Thyroid gland (tissue), 4 donors: ENCODE results near the gene TAOK1.

Experiments used
- POLR2A ChIP-seq, 2 donors: fragments of 450-650 bp; IDR thresholded peaks; one replicate each; pipeline ENCODE4 v1.6.1; 2017; ENCODE audit warnings: antibody characterized with exemption in 2 of 2, mild to moderate bottlenecking in 2 of 2, moderate library complexity in 1 of 2
- TF ChIP-seq, protein P1 (sequence below), 6 experiments: fragments of 200-600 bp in 3 of 6; fragments of 450-650 bp in 3 of 6; sonication (generic) in 3 of 6; IDR thresholded peaks; one replicate each; pipeline ENCODE4 v1.5.1; 2016 to 2019; ENCODE audit warnings: antibody characterized with exemption in 6 of 6, mild to moderate bottlenecking in 2 of 6, inconsistent platforms in 1 of 6, moderate library complexity in 1 of 6

DNA sequence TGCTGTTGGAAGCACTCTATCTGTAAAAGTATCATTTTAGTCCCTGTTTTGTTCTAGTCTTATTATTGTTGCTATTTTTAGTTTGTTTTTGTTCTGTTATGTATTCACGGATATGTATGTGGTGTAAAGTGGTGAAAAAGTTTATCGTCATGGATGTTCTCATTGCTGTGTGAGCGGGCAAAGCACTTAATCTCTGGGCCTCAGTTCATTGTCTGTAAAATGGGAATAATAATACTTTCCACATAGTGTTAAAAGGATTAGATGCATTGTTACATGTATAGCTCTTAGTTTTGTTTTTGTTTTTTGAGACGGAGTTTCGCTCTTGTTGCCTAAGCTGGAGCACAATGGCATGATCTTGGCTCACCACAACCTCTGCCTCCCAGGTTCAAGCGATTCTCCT, 19.8 kb downstream of the TAOK1 start:
- TF ChIP-seq, protein P1, sequence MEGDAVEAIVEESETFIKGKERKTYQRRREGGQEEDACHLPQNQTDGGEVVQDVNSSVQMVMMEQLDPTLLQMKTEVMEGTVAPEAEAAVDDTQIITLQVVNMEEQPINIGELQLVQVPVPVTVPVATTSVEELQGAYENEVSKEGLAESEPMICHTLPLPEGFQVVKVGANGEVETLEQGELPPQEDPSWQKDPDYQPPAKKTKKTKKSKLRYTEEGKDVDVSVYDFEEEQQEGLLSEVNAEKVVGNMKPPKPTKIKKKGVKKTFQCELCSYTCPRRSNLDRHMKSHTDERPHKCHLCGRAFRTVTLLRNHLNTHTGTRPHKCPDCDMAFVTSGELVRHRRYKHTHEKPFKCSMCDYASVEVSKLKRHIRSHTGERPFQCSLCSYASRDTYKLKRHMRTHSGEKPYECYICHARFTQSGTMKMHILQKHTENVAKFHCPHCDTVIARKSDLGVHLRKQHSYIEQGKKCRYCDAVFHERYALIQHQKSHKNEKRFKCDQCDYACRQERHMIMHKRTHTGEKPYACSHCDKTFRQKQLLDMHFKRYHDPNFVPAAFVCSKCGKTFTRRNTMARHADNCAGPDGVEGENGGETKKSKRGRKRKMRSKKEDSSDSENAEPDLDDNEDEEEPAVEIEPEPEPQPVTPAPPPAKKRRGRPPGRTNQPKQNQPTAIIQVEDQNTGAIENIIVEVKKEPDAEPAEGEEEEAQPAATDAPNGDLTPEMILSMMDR (IDR thresholded peaks at IDR 0.05), result no peak
- no peak for TF ChIP-seq POLR2A (IDR thresholded peaks at IDR 0.05)
